ENCODE results near the gene CD2AP.

GRCh38 chr6:47536816-47537401, 59.3 kb downstream of the CD2AP start:
- TF ChIP-seq, protein P1, sequence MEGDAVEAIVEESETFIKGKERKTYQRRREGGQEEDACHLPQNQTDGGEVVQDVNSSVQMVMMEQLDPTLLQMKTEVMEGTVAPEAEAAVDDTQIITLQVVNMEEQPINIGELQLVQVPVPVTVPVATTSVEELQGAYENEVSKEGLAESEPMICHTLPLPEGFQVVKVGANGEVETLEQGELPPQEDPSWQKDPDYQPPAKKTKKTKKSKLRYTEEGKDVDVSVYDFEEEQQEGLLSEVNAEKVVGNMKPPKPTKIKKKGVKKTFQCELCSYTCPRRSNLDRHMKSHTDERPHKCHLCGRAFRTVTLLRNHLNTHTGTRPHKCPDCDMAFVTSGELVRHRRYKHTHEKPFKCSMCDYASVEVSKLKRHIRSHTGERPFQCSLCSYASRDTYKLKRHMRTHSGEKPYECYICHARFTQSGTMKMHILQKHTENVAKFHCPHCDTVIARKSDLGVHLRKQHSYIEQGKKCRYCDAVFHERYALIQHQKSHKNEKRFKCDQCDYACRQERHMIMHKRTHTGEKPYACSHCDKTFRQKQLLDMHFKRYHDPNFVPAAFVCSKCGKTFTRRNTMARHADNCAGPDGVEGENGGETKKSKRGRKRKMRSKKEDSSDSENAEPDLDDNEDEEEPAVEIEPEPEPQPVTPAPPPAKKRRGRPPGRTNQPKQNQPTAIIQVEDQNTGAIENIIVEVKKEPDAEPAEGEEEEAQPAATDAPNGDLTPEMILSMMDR (IDR thresholded peaks at IDR 0.05; ENCODE audit: poor library complexity): no peak
- TF ChIP-seq EZH2 (IDR thresholded peaks at IDR 0.05; ENCODE audit: borderline replicate concordance) (no peak), EZH2phosphoT487 (IDR thresholded peaks at IDR 0.05; ENCODE audit: low read depth, severe bottlenecking, unreplicated experiment) (no peak)
